ENCODE data around the gene SLU7. TPM values are rescaled to one million over a fixed set of nuclear protein-coding genes. Genes with fewer than 3 reads are reported as not detected.

The SLU7 gene
- polyA plus RNA-seq, 1 experiment, result 12.5 TPM

GRCh38 chr5:160378330-160378729 lies 40.6 kb downstream of the SLU7 start:
- H3K36me3 ChIP-seq (ENCODE audit: control insufficient read depth, insufficient read depth, low read length), result no peaks in the 10 kb centered on the region
- no peak overlapping the region for H3K4me3 ChIP-seq (ENCODE audit: low read depth, low read length)
- peaks cover 4% of the 10 kb centered on the region for H3K27me3 ChIP-seq (ENCODE audit: control insufficient read depth, insufficient read depth, low read length)
- TF ChIP-seq, protein P1, sequence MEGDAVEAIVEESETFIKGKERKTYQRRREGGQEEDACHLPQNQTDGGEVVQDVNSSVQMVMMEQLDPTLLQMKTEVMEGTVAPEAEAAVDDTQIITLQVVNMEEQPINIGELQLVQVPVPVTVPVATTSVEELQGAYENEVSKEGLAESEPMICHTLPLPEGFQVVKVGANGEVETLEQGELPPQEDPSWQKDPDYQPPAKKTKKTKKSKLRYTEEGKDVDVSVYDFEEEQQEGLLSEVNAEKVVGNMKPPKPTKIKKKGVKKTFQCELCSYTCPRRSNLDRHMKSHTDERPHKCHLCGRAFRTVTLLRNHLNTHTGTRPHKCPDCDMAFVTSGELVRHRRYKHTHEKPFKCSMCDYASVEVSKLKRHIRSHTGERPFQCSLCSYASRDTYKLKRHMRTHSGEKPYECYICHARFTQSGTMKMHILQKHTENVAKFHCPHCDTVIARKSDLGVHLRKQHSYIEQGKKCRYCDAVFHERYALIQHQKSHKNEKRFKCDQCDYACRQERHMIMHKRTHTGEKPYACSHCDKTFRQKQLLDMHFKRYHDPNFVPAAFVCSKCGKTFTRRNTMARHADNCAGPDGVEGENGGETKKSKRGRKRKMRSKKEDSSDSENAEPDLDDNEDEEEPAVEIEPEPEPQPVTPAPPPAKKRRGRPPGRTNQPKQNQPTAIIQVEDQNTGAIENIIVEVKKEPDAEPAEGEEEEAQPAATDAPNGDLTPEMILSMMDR (IDR thresholded peaks at IDR 0.05; ENCODE audit: insufficient read depth, low read depth, low read length), result no peak
- CTCF ChIA-PET, result interaction anchor here (0.9 to 3.0 kb wide), 4 partner anchors 8 to 369 kb away, joined by 3 to 20 read pairs (median 4); partner anchors contain the start of genes C1QTNF2 and TTC1
- POLR2A ChIA-PET, result no interaction called here
- DNase-seq (ENCODE audit: low read depth), result no peak

DNA sequence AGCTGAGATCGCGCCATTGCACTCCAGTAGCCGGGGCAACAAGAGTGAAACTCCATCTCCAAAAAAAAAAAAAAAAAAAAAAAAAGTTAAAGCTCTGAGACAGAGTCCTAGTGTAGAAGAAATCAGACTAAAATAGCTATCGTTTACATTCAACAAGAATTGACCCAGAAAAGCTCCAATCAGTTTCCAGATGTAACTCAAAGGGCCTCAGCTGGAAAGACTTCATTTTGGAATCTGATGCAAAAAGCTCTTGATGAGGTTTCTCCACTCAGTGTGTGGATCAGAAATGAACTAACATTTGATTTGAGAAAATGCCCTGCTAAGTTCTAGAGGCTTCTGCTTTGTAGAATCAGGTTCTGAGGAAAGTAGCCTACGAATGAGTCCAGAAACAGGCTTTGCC lies 41.2 kb downstream of the SLU7 start:
- Histone ChIP-seq H3K4me3 (ENCODE audit: low read depth, low read length) (no peak overlapping the region), H3K27me3 (ENCODE audit: control insufficient read depth, insufficient read depth, low read length) (peaks cover 4% of the 10 kb centered on the region), H3K36me3 (ENCODE audit: control insufficient read depth, insufficient read depth, low read length) (no peaks in the 10 kb centered on the region)
- TF ChIP-seq, protein P1 (IDR thresholded peaks at IDR 0.05; ENCODE audit: insufficient read depth, low read depth, low read length), result no peak
- ChIA-PET CTCF (interaction anchor here (1.3 to 3.0 kb wide), 3 partner anchors 12 to 356 kb away, joined by 5 to 20 read pairs (median 5); no protein-coding TSS in a partner anchor), POLR2A (no interaction called here)
- DNase-seq (ENCODE audit: low read depth), result no peak

- CTCF ChIA-PET, result interaction anchor here (1.4 kb wide), 2 partner anchors 13 to 31 kb away, joined by 4 to 5 read pairs; no protein-coding TSS in a partner anchor
- TF ChIP-seq, protein P1 (IDR thresholded peaks at IDR 0.05; ENCODE audit: insufficient read depth, low read depth, low read length), result no peak
- peaks cover 7% of the 10 kb centered on the region for H3K27me3 ChIP-seq (ENCODE audit: control insufficient read depth, insufficient read depth, low read length)
- no peaks in the 10 kb centered on the region for H3K36me3 ChIP-seq (ENCODE audit: control insufficient read depth, insufficient read depth, low read length)
- DNase-seq (ENCODE audit: low read depth), result no peak
- H3K4me3 ChIP-seq (ENCODE audit: low read depth, low read length), result no peak overlapping the region
- POLR2A ChIA-PET, result interaction anchor here (0.6 kb wide), 2 partner anchors 13 to 389 kb away, joined by 5 read pairs; no protein-coding TSS in a partner anchor
Observed at GRCh38 chr5:160376416-160376815, 42.5 kb downstream of the SLU7 start.

GRCh38 chr5:160375701-160376100 lies 43.2 kb downstream of the SLU7 start:
- DNase-seq (ENCODE audit: low read depth), result no peak
- Histone ChIP-seq H3K4me3 (ENCODE audit: low read depth, low read length) (no peak overlapping the region), H3K36me3 (ENCODE audit: control insufficient read depth, insufficient read depth, low read length) (no peaks in the 10 kb centered on the region), H3K27me3 (ENCODE audit: control insufficient read depth, insufficient read depth, low read length) (peaks cover 7% of the 10 kb centered on the region; the same call in 1 of the 2 replicates)
- TF ChIP-seq, protein P1 (IDR thresholded peaks at IDR 0.05; ENCODE audit: insufficient read depth, low read depth, low read length), result no peak
- ChIA-PET POLR2A (interaction anchor here (0.6 kb wide), 1 partner anchor 14 kb away, joined by 5 read pairs; no protein-coding TSS in a partner anchor), CTCF (interaction anchor here (1.2 to 1.4 kb wide), 2 partner anchors 30 to 71 kb away, joined by 3 to 4 read pairs; no protein-coding TSS in a partner anchor)

DNA sequence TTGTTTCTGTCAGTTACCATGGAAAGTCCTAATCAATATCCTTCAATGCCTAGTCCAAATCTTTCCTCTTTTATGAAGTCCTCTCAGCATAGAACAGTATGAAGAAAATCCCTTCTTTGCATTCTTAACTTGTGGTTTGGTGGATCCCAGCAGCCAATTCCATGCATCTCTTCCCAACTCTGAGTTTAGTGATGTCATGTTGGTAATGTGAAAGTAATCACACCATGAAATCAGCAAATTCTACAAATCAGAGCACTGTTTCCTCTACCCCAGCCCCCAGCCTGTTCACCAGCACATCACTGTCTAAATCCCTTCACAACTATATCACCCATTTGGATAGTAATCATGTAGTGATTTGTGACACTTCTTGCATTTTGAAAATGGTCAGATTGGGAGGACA lies 43.7 kb downstream of the SLU7 start:
- CTCF ChIA-PET, result interaction anchor here (1.0 to 1.2 kb wide), 2 partner anchors 14 to 71 kb away, joined by 3 read pairs; no protein-coding TSS in a partner anchor
- Histone ChIP-seq H3K4me3 (ENCODE audit: low read depth, low read length) (no peak overlapping the region), H3K27me3 (ENCODE audit: control insufficient read depth, insufficient read depth, low read length) (peaks cover 7% of the 10 kb centered on the region; the same call in 1 of the 2 replicates), H3K36me3 (ENCODE audit: control insufficient read depth, insufficient read depth, low read length) (no peaks in the 10 kb centered on the region)
- POLR2A ChIA-PET, result no interaction called here
- DNase-seq (ENCODE audit: low read depth), result no peak
- TF ChIP-seq, protein P1 (IDR thresholded peaks at IDR 0.05; ENCODE audit: insufficient read depth, low read depth, low read length), result no peak

Measured in BJ (cell line).